Naive B cell (primary cell): Measurements from ENCODE around the gene BRSK2. TPM values are rescaled to one million over a fixed set of nuclear protein-coding genes. Genes with fewer than 3 reads are reported as not detected.

ENCODE experiments used
- ATAC-seq, 2 donors: fragments of 150-1000 bp; cut with Tn5 transposase; 2 replicates each; pipeline ENCODE4 v1.10.0; 2021; ENCODE audit warnings: low read depth in 2 of 2, mild to moderate bottlenecking in 2 of 2, moderate library complexity in 2 of 2
- DNase-seq: peaks from one replicate; pipeline ENCODE4 v3.0.0; 2022
- H3K27ac Mint-ChIP-seq, 6 donors: one replicate each; pipeline ENCODE4 v1.8.0; 2020 to 2022; ENCODE audit warnings: mild to moderate bottlenecking in 6 of 6, mixed read lengths in 6 of 6, moderate library complexity in 5 of 6, inconsistent platforms in 2 of 6
- H3K27me3 Mint-ChIP-seq, 3 donors: one replicate each; pipeline ENCODE4 v1.8.0; 2021 to 2022; ENCODE audit warnings: mixed read lengths in 3 of 3, mild to moderate bottlenecking in 1 of 3
- H3K36me3 Mint-ChIP-seq, 2 donors: one replicate each; pipeline ENCODE4 v1.8.0; 2020 to 2022; ENCODE audit warnings: mixed read lengths in 2 of 2, inconsistent platforms in 1 of 2, mild to moderate bottlenecking in 1 of 2
- H3K4me1 Mint-ChIP-seq, 3 donors: one replicate each; pipeline ENCODE4 v1.8.0; 2020 to 2022; ENCODE audit warnings: mixed read lengths in 3 of 3, inconsistent platforms in 1 of 3, mild to moderate bottlenecking in 1 of 3, moderate library complexity in 1 of 3
- H3K4me3 Mint-ChIP-seq, 8 donors: one replicate each; pipeline ENCODE4 v1.8.0; 2020 to 2022; ENCODE audit warnings: mild to moderate bottlenecking in 8 of 8, mixed read lengths in 8 of 8, moderate library complexity in 8 of 8, inconsistent platforms in 2 of 8
- H3K9me3 Mint-ChIP-seq, 7 donors: one replicate each; pipeline ENCODE4 v1.8.0; 2020 to 2022; ENCODE audit warnings: mixed read lengths in 7 of 7, mild to moderate bottlenecking in 5 of 7, inconsistent platforms in 2 of 7, moderate library complexity in 1 of 7
- polyA plus RNA-seq, 6 donors: library from polyadenylated mRNA; unstranded; fragments of 300-500 nt; fragmentation: Illumina TruSeq; gene quantifications; one replicate each; pipeline ENCODE4 v1.2.3, GENCODE V29; 2021; ENCODE audit warnings: low read depth in 6 of 6

BRSK2 gene
- polyA plus RNA-seq, 6 donors from 2014 or later = 0.10 TPM; not detected in 4

DNA sequence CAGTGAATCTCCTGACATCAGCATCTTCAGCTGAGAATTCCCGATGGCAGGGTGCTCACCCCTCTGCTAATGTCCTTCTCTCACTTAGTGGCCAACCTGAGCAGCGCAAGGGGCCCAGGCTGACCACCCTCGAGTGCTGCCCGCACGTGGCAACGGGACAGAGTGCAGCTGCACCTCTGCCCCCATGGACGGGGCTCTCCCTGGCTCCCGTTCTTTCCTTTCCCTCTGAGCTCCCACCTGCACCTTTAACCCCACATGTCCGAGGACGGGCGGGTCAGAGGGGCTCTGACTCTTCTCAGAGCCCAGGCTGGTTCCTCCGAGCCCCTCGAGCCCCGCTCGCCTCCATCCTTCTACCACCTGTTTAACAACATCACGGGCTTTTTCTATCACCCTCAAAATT lies 77.0 kb downstream of the BRSK2 start:
- Mint-ChIP-seq H3K4me3 (no peak overlapping the region), H3K9me3 (peaks cover 0 to 2% (median 0%) of the 10 kb centered on the region in 7 donors), H3K27ac (peak overlapping the region in 2 of 6 donors; percentile 34 to 77), H3K27me3 (no peaks in the 10 kb centered on the region), H3K36me3 (no peaks in the 10 kb centered on the region), H3K4me1 (peaks cover 0 to 8% (median 0%) of the 10 kb centered on the region in 3 donors)
- DNase-seq (no peak), ATAC-seq (no peak)

DNA sequence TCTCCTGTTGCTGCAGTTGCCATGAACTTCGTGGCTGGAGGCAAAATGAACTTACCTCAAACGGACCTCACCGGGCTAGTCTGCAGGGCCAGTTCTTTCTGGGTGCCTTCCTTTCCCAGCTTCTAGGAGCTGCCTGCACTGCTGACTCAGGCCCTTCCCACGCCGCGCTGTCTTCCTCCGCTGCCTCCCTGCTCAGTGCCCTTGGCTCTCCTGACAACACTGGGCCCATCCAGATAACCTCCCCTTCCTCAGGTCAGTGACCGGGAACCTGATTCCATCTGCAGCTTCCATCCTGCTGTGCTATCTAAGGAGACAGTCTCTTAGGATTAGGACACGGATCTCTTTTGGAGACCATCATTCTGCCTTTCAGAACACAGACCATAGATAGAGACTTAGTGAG lies 77.5 kb downstream of the BRSK2 start:
- Mint-ChIP-seq H3K36me3 (no peaks in the 10 kb centered on the region), H3K4me1 (peaks cover 0 to 8% (median 0%) of the 10 kb centered on the region in 3 donors), H3K27ac (peak overlapping the region in 5 of 6 donors; percentile 34 to 77 (median 61)), H3K9me3 (peaks cover 0 to 2% (median 0%) of the 10 kb centered on the region in 7 donors), H3K27me3 (no peaks in the 10 kb centered on the region), H3K4me3 (no peak overlapping the region)
- DNase-seq = no peak
- ATAC-seq = no peak

DNA sequence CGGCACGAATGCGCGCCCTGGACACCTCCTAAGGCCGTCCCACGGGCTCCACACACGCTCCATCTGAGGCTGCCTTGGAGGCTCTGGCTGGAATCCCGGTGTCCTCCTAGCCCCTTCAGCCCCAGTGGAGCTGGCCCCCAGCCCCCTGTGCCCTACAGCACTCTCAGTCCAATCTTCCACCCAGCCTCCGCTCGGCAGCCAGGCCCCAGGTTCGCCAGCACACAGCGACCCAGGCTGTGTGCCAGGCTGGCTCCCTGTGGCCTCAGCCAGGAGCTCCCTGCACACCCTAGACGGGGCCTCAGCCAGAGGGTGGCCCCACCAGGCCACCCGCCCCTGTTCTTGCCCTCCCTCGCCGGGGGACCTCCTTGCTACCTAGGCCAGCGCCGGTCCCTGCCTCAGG lies 78.3 kb downstream of the BRSK2 start:
- Mint-ChIP-seq H3K9me3 (peaks cover 0 to 2% (median 0%) of the 10 kb centered on the region in 7 donors), H3K27ac (no peak overlapping the region), H3K27me3 (no peaks in the 10 kb centered on the region), H3K36me3 (no peaks in the 10 kb centered on the region), H3K4me3 (no peak overlapping the region), H3K4me1 (peaks cover 0 to 8% (median 0%) of the 10 kb centered on the region in 3 donors)
- ATAC-seq = no peak
- DNase-seq = no peak

DNA sequence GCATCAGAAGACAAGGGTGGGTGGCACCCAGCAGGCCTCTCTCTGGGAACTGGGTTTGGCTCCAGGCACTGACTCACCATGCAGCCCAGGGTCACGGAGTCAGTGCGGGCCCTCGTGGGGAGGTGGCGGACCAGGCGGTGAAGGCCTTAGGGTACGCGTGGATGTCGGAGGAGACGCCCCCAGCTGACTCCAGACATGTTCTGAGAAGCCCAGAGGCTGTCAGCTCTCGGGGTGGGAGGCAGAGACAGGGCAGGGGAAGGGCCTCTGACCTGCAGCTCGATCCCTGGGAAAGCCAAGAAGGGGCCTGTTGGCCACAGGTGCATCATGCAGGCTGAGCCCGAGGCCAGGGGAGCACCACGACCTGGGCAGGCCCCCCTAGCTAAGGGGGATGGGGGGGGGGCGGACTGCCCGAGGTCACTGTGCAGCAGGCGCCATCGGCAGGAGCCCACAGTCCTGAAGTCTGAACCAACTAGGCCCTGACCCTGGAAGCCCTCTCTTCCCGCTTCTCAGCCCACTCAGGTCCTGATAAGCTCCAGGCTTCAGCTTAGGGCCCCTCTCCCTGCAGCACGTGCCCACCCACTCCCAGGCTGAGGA lies 78.8 kb downstream of the BRSK2 start:
- Mint-ChIP-seq H3K4me3 (peak overlapping the region in 1 of 8 donors; percentile 42), H3K9me3 (peaks cover 0 to 2% (median 0%) of the 10 kb centered on the region in 7 donors), H3K36me3 (no peaks in the 10 kb centered on the region), H3K4me1 (peaks cover 0 to 8% (median 0%) of the 10 kb centered on the region in 3 donors), H3K27ac (peak overlapping the region in 1 of 6 donors; percentile 42), H3K27me3 (no peaks in the 10 kb centered on the region)
- ATAC-seq (no peak), DNase-seq (no peak)

DNA sequence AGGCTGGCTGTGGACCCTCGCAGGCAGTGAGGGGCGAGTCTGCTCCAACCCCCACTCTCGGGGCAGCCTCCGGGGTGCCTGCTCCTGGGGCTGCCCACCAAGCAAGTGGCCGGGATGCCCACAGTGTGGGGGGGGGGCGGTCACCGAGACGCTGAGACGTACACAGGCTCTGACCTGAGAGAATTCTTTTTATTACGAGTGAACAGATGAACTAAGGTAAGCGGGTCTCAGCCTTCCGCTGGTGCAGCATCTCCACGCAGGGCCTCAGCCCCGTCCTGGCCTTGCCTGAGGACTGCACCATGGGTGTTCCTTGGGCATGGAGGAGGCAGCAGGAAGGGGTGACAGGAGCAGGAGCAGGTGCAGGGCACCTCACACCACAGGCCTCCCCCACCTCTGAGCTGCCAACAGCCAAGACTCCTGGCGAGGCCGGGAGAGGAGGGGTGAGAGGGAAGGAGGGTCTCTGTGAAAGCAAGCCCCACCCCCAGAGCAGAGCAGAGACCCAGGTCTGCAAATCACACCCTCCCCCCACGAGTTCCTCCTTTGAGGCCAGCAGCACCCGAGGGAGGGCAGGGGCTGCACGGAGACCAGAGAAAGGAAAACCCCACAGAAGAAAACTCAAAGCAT lies 79.7 kb downstream of the BRSK2 start:
- Mint-ChIP-seq H3K4me3 (peak overlapping the region in 1 of 8 donors; percentile 35), H3K9me3 (peaks cover 0 to 2% (median 0%) of the 10 kb centered on the region in 7 donors), H3K27me3 (no peaks in the 10 kb centered on the region), H3K27ac (no peak overlapping the region), H3K4me1 (peaks cover 0 to 11% (median 0%) of the 10 kb centered on the region in 3 donors), H3K36me3 (peaks cover 5 to 6% of the 10 kb centered on the region in 2 donors)
- DNase-seq = no peak
- ATAC-seq = no peak

DNA sequence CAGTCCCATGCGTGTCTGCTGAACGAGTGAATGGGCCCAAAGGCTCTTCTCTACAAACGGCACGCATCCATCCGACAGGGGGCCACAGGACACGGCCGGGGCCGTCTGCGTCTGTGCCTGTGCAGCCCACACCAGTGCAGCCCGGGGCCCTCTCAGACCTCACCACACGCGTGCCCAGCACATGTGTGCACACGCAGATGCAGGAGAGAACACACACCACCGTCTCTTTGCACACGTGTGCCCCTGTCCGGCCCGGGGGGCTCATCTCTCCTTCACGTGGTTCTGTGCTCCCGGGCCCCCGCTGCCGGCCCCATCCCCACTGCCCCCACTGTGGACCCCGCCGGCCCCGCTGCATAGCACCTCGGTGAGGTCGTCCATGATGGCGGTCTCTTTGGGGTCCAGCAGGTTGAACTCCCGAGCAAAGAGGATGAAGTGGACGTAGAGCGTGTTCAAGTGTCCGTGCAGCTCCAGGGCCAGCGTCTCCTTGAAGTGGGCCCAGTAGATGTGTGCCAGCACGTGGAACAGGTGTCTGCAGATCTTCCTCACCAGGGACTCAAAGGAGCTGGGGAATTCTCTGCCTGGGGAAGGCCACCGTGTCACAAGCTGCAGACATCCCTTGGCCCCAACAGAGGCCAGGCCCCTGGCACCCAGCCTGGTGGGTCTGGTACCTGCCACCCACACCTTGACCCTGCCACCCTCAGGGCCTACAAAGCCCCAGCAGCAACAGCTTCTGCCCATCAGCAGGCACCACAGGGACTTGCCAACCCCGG lies 80.4 kb downstream of the BRSK2 start:
- Mint-ChIP-seq H3K4me1 (peaks cover 0 to 11% (median 0%) of the 10 kb centered on the region in 3 donors), H3K27me3 (no peaks in the 10 kb centered on the region), H3K27ac (no peak overlapping the region), H3K36me3 (peaks cover 9% of the 10 kb centered on the region in 2 donors), H3K4me3 (no peak overlapping the region), H3K9me3 (peaks cover 0 to 2% (median 0%) of the 10 kb centered on the region in 7 donors)
- no peak for ATAC-seq
- DNase-seq = no peak

DNA sequence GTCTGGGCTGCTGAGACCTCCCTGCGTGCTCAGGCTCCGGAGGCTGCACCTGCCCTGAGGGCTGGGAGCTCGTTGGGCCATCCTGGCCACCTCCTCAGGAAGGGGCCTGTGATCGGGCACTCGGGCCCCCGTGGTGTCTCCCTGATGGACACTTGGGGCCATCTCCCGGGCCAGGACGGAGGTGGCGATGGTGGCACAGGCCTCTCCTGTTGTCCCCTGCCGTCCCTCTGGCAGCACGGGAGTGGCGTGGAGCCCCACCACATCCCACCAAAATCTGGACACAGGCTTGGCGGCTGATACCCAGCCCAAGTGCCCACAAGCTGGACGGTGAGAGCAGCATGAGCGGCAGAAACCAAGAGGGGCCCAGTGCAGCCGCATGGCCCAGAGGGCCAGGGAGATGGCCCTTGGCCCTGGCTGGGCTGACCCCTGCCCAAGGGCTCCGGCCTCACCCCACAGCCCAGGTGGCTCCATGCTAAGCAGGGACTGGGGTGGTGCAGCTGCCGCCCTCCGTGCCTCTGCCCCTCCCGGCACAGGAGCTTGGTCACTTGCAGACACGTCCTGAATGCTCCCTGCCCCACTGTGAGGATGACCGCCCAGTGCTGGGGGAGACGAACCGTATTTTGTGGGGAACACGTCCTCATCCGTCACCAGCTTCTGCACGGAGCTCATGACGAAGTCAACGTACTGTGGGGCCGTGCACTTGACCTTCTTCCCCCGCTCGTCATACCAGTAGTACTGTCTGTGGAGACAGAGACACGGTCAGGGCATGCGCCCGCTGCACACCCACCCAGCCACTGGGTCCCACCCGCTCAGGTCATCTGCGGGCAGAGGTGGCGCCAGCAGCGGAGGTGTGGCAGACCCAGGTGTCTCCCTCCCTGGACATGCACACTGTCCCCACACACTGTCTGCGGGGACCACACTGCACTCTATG lies 81.2 kb downstream of the BRSK2 start:
- no peak overlapping the region for H3K27ac Mint-ChIP-seq
- H3K36me3 Mint-ChIP-seq = peaks cover 9 to 17% of the 10 kb centered on the region in 2 donors
- H3K9me3 Mint-ChIP-seq = no peaks in the 10 kb centered on the region
- ATAC-seq (no peak), DNase-seq (no peak)
- no peaks in the 10 kb centered on the region for H3K27me3 Mint-ChIP-seq
- H3K4me3 Mint-ChIP-seq = peak overlapping the region in 1 of 8 donors; percentile 52
- H3K4me1 Mint-ChIP-seq = peaks cover 0 to 11% (median 0%) of the 10 kb centered on the region in 3 donors

DNA sequence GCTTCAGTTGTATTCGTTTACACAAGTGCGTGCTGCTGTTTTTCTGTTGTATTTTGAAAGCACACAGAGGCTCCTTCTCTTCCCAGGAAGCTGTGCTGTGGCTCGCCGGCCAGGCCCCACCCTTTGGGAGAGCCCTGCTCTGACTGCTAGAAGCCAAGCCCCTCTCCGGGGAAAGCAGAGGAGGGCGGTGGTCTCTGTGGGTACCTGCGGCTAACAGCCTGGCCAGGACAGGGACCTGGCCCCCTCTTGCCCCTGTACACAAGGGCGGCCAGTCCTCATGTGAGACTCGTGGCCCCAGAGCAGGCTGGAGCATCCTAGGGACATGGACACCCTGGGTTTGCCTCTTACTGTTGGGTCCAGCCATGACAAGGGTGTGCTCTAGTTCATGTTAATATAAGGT lies 82.0 kb downstream of the BRSK2 start:
- Mint-ChIP-seq H3K27ac (peak overlapping the region in 1 of 6 donors; percentile 69), H3K9me3 (no peaks in the 10 kb centered on the region), H3K4me1 (peaks cover 0 to 10% (median 0%) of the 10 kb centered on the region in 3 donors), H3K4me3 (no peak overlapping the region), H3K36me3 (peaks cover 9 to 24% of the 10 kb centered on the region in 2 donors), H3K27me3 (no peaks in the 10 kb centered on the region)
- DNase-seq = no peak
- no peak for ATAC-seq

DNA sequence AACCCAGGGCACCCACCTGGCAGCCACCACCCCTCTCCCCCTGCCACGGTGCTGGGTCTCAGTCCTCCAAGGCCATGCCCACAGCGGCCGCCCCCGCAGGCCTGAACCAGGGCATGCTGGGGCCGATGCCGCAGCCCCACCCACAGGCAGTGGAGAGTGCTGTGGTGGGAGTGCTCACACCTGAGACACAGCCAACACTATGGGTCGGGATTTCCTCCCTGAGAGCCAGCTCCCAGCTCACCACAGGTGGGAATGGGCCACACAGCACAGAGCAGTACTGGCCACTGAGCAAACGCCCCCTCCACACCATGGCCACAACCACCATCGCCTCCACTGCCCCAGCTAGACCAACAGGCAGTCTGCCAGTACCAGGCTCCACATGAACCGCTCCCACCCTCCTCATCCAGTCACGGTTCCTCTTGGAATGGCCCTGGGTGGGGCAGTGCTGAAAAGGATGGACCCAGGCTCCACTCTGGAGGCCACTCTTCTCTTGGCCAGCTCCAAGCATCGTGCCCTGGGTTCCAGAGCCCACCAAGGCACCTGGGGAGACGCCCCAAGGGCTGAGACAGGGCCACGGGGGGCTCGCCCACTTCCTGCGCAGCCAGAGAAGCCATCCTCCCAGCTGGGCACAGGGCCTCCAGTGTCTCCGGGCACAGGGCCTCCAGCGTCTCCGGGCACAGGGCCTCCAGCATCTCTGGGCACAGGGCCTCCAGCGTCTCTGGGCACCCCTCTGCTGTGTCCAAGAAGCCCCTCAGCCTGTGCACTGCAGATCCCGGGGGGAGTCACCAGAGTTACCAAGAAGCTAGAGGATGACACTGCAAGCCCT lies 82.7 kb downstream of the BRSK2 start:
- Mint-ChIP-seq H3K4me1 (peaks cover 0 to 4% (median 0%) of the 10 kb centered on the region in 3 donors), H3K27ac (no peak overlapping the region), H3K4me3 (no peak overlapping the region), H3K27me3 (no peaks in the 10 kb centered on the region), H3K9me3 (no peaks in the 10 kb centered on the region), H3K36me3 (peaks cover 14 to 28% of the 10 kb centered on the region in 2 donors)
- no peak for DNase-seq
- ATAC-seq = no peak

DNA sequence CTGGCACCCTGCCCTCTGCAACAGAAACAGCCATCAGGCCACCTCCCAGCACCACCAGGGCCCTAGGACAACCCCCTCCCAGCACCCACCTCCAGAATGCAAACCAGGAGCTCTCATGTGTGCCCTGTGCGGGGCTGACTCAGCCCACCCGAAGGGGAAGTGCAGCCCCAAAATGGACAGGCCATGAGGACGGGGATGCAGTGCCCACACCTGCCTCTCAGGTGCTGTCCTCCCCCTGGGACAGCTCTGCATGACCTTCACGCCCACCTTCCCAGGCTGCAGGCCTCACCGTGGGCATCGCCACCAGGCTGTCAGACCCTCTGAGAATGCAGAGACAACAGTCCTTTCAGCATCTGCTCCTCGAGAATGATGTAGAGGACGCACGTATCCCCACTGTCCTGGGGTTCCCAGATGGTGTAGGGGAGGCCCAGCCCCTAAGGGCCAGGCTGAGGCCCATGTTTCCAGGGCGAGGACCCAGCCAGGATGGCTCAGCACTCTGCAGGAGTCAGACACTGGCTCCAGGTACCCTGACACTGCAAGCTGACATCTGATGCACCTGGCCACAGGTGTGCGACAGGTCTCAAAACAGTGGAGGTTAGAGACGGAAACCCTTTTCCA lies 83.4 kb downstream of the BRSK2 start:
- H3K27ac Mint-ChIP-seq = peak overlapping the region in 1 of 6 donors; percentile 16
- no peak overlapping the region for H3K4me3 Mint-ChIP-seq
- H3K27me3 Mint-ChIP-seq = no peaks in the 10 kb centered on the region
- DNase-seq (no peak), ATAC-seq (no peak)
- peaks cover 16 to 33% of the 10 kb centered on the region in 2 donors for H3K36me3 Mint-ChIP-seq
- H3K4me1 Mint-ChIP-seq = peaks cover 0 to 2% (median 0%) of the 10 kb centered on the region in 3 donors
- no peaks in the 10 kb centered on the region for H3K9me3 Mint-ChIP-seq

DNA sequence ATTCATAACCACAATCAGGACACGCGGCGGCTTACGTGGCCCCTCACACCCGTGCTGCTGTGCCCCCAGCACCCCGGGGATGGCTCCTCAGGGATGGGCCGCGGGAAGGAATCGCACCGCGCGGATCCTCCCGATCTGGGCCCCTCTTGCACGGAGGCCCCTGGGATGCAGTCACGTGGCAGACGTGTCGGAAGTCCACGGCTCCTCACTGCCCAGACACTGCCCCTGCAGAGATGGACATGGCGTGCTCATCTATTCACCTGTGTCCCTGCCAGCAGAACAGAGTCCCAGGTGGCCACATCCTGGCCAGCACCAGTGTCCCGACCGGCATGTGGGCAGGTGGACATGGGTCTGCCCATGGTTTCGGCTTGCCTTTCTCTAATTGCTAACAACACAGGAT lies 84.1 kb downstream of the BRSK2 start:
- Mint-ChIP-seq H3K9me3 (no peaks in the 10 kb centered on the region), H3K36me3 (peaks cover 20 to 33% of the 10 kb centered on the region in 2 donors)

DNA sequence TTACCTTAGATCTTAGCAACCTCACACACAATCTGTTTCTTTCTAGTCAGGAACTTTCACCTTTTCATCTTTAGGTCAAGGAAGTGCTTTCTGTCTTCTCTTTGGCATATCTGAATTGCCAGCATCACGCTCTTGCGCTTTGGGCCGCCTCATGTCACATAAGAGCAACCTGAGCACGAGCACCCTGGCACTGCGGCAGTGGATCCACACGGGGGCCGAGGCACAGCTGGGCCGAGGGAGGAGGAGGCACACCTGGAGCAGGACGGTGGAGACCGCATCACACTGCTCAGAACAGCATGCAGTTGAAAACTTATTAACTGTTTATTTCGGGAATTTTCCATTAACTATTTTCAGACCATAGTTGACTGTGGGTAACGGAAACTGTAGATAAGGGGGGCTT lies 86.1 kb downstream of the BRSK2 start:
- H3K9me3 Mint-ChIP-seq = no peaks in the 10 kb centered on the region
- no peak for ATAC-seq
- peak overlapping the region in 1 of 6 donors; percentile 60 for H3K27ac Mint-ChIP-seq
- H3K4me1 Mint-ChIP-seq = peaks cover 0 to 5% (median 0%) of the 10 kb centered on the region in 3 donors
- no peaks in the 10 kb centered on the region for H3K27me3 Mint-ChIP-seq
- no peak for DNase-seq
- H3K4me3 Mint-ChIP-seq = no peak overlapping the region
- peaks cover 24 to 33% of the 10 kb centered on the region in 2 donors for H3K36me3 Mint-ChIP-seq

More for the DNA sequence above, 84.1 kb downstream of the BRSK2 start:
- no peak for DNase-seq
- H3K27me3 Mint-ChIP-seq = no peaks in the 10 kb centered on the region
- peaks cover 0 to 2% (median 0%) of the 10 kb centered on the region in 3 donors for H3K4me1 Mint-ChIP-seq
- H3K27ac Mint-ChIP-seq = no peak overlapping the region
- no peak overlapping the region for H3K4me3 Mint-ChIP-seq
- no peak for ATAC-seq
